HFFc6 (cell line): ENCODE data around the gene NUBP2. TPM values are rescaled to one million over a fixed set of nuclear protein-coding genes. Genes with fewer than 3 reads are reported as not detected.

Source experiments
- DNase-seq: peaks from one replicate; pipeline ENCODE4 v3.0.0-alpha.2; 2018
- H3K27ac Mint-ChIP-seq: 2 replicates; pipeline ENCODE4 v1.8.0; 2020; ENCODE audit warnings: mild to moderate bottlenecking, mixed read lengths
- H3K27me3 Mint-ChIP-seq: 2 replicates; pipeline ENCODE4 v1.8.0; 2021; ENCODE audit warnings: mild to moderate bottlenecking, moderate library complexity, mixed read lengths; ENCODE audit not compliant: insufficient read depth
- H3K36me3 Mint-ChIP-seq: 2 replicates; pipeline ENCODE4 v1.8.0; 2021; ENCODE audit warnings: low read depth, mixed read lengths
- H3K4me1 Mint-ChIP-seq: 2 replicates; pipeline ENCODE4 v1.8.0; 2020; ENCODE audit warnings: low read depth, mixed read lengths
- H3K4me3 Mint-ChIP-seq: 2 replicates; pipeline ENCODE4 v1.8.0; 2020; ENCODE audit warnings: mild to moderate bottlenecking, moderate library complexity, mixed read lengths
- H3K9me3 Mint-ChIP-seq: 2 replicates; pipeline ENCODE4 v1.8.0; 2020; ENCODE audit warnings: mild to moderate bottlenecking, mixed read lengths
- total RNA-seq, 6 experiments: library from RNA; stranded (reverse); fragmentation: NEBNext Ultra II Directional; extraction: Animal tissue kit (Norgen Biotek cat#: 25700); gene quantifications; 2 replicates in 1 of 6; 3 replicates in 5 of 6; pipeline ENCODE4 v1.2.3, GENCODE V29; 2021
- TF ChIP-seq, protein P1 (sequence below): fragments of 200-600 bp; sonication (generic); IDR thresholded peaks from 2 replicates; pipeline ENCODE4 v1.5.0; 2021; ENCODE audit warnings: antibody characterized with exemption, mild to moderate bottlenecking

The NUBP2 gene
- total RNA-seq, 6 experiments from 2014 or later, result 41.5 to 53.8 (median 43.5) TPM

DNA sequence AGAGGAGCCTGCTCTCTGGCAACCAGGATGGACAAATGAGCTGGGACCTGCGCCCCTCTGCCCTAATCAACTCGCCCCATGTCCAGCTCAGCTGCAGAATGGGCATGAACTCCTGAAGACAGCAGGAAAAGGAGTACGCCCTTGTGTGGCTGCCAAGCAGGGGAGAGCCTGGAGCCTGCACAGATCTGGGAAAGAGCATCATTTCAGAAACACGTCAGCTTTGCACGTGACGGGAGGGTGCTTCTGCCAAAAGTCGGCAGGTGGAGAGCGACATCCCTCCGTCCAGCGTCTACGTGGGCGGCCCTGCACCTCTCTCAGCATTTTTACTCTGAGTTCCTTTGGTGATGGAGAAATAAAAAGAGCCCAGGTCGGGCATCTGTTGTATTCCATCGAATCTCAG is 29.9 kb upstream of the NUBP2 start:
- Mint-ChIP-seq H3K4me1 (peaks cover 7% of the 10 kb centered on the region), H3K4me3 (no peak overlapping the region), H3K27ac (no peak overlapping the region), H3K9me3 (no peaks in the 10 kb centered on the region), H3K27me3 (peaks cover 2% of the 10 kb centered on the region), H3K36me3 (peaks cover 9% of the 10 kb centered on the region; the same call in 1 of the 2 replicates)
- TF ChIP-seq, protein P1, sequence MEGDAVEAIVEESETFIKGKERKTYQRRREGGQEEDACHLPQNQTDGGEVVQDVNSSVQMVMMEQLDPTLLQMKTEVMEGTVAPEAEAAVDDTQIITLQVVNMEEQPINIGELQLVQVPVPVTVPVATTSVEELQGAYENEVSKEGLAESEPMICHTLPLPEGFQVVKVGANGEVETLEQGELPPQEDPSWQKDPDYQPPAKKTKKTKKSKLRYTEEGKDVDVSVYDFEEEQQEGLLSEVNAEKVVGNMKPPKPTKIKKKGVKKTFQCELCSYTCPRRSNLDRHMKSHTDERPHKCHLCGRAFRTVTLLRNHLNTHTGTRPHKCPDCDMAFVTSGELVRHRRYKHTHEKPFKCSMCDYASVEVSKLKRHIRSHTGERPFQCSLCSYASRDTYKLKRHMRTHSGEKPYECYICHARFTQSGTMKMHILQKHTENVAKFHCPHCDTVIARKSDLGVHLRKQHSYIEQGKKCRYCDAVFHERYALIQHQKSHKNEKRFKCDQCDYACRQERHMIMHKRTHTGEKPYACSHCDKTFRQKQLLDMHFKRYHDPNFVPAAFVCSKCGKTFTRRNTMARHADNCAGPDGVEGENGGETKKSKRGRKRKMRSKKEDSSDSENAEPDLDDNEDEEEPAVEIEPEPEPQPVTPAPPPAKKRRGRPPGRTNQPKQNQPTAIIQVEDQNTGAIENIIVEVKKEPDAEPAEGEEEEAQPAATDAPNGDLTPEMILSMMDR, result no peak
- no peak for DNase-seq

DNA sequence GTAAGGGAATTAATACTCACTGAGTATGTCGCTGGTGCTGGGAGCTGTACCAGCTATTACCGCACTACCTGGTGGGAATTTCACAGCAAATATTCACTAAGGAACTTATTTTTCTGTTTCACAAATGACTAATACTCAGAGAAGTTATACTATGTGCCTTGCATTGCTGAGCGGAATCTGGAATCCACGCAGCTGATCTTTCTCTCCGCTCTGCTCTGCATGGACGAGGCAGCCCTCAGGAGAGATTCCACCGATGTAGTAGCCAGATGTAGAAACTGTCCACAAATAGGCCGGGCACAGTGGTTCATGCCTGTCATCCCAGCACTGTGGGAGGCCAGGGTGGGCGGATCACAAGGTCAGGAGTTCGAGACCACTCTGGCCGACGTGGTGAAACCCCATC is 28.6 kb upstream of the NUBP2 start:
- TF ChIP-seq, protein P1, result no peak
- no peak for DNase-seq
- H3K4me1 Mint-ChIP-seq, result peaks cover 7% of the 10 kb centered on the region
- no peaks in the 10 kb centered on the region; the same call in 1 of the 2 replicates for H3K27me3 Mint-ChIP-seq
- H3K4me3 Mint-ChIP-seq, result no peak overlapping the region
- no peak overlapping the region for H3K27ac Mint-ChIP-seq
- H3K9me3 Mint-ChIP-seq, result no peaks in the 10 kb centered on the region
- peaks cover 9% of the 10 kb centered on the region; the same call in 1 of the 2 replicates for H3K36me3 Mint-ChIP-seq

DNA sequence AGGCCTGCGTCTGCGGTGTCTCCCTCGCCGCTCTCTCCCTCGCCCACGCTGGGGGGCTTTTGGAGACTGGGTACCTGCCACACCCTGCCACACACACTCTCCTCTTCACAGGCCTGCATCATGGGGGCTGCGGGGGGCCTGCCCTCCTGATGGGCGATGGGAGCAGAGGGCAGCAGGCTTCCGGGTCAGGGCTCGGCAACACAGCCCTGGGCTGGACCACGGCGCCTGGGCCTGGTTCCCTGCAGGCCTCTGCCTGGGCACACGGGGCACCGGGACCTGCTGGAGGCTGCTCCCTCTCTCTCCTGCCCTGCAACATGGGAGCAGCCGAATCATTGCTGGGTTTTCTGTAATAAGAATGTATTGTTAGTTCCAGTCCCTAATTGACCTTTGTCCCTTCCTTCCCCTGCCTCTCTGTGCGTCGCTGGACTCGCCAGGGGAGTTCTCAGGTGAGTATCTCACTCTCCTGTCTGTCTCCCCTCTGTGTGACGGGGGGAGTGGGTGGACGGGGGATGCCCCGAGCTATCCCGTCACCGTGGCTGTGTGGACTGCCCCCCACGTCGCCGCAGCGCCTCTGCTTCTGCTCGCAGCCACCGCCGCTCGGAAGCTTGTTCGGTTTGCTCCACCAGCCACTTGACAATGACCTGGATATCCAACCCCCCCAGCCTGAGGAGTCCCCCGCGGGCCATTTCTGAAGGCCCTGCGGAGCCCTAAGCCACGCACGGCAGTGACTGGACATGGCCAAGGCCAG is 24.9 kb upstream of the NUBP2 start:
- DNase-seq, result no peak
- no peak overlapping the region for H3K27ac Mint-ChIP-seq
- TF ChIP-seq, protein P1, result no peak
- H3K36me3 Mint-ChIP-seq, result peaks cover 16% of the 10 kb centered on the region
- H3K4me3 Mint-ChIP-seq, result no peak overlapping the region
- H3K9me3 Mint-ChIP-seq, result no peaks in the 10 kb centered on the region
- H3K27me3 Mint-ChIP-seq, result peaks cover 4% of the 10 kb centered on the region
- no peaks in the 10 kb centered on the region for H3K4me1 Mint-ChIP-seq

DNA sequence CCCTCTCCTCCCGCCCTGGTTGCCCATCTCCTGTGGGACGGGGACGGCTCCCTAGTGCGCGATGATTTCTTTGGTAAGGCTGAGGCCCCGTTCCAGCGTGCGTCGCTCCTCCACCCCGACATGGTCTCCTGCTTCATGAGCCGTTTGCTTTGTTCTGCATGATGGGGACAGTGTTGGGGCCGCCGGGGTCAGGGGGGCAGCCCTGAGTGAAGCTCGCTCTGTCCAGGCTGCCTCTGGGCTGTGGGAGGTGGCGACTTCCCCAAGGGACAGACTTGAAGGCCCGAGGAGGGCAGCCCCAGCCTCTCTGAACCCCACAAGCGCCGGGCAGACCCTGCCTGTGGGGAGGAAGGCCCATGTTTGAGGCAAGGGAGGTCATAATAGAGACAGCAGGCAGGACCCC is 23.8 kb upstream of the NUBP2 start:
- peaks cover 16% of the 10 kb centered on the region for H3K36me3 Mint-ChIP-seq
- DNase-seq, result no peak
- TF ChIP-seq, protein P1, result no peak
- H3K9me3 Mint-ChIP-seq, result no peaks in the 10 kb centered on the region
- no peak overlapping the region for H3K27ac Mint-ChIP-seq
- no peaks in the 10 kb centered on the region for H3K4me1 Mint-ChIP-seq
- H3K27me3 Mint-ChIP-seq, result peaks cover 4% of the 10 kb centered on the region
- no peak overlapping the region for H3K4me3 Mint-ChIP-seq

DNA sequence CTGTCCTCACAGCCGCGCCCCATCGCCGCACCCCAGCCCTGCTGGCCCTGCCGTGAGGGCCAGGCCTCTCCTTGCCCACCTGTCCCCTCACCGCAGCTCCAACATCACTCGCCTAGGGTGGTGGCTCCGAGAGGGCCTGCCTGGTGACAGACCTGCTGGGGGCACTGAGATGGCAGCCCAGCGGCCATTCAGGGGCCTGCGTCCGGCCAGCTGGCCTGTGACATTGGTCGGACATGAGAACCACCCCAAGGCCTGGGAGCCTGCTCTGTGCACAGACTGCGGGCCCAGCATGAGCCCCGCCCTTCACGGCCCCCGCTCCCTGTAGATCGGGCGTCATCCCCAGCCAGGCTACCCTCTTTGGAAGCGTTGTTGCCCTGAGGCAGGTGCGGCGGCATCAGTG is 23.2 kb upstream of the NUBP2 start:
- Mint-ChIP-seq H3K4me1 (no peaks in the 10 kb centered on the region), H3K36me3 (peaks cover 16% of the 10 kb centered on the region), H3K27ac (no peak overlapping the region), H3K9me3 (no peaks in the 10 kb centered on the region), H3K27me3 (peaks cover 4% of the 10 kb centered on the region), H3K4me3 (no peak overlapping the region)
- TF ChIP-seq, protein P1, result no peak
- DNase-seq, result no peak
